ENCODE measurements around the gene CABP2.

DNA sequence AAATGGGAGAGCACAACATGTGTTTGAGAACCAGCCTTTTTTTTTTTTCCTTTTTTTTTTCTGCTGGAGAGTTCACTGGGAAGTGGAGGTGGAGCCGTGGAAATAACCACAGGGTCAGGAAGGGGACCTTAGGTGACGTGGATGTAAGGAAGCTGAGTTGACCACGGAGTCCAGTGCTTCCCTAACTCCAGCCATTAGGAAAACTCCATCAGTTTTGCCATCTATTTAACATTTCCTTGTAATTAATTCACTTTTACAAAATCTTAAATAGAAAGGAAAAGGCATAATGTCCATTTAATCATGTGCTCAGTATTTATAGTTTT, 13.3 kb downstream of the CABP2 start:
- TF ChIP-seq, protein P1, sequence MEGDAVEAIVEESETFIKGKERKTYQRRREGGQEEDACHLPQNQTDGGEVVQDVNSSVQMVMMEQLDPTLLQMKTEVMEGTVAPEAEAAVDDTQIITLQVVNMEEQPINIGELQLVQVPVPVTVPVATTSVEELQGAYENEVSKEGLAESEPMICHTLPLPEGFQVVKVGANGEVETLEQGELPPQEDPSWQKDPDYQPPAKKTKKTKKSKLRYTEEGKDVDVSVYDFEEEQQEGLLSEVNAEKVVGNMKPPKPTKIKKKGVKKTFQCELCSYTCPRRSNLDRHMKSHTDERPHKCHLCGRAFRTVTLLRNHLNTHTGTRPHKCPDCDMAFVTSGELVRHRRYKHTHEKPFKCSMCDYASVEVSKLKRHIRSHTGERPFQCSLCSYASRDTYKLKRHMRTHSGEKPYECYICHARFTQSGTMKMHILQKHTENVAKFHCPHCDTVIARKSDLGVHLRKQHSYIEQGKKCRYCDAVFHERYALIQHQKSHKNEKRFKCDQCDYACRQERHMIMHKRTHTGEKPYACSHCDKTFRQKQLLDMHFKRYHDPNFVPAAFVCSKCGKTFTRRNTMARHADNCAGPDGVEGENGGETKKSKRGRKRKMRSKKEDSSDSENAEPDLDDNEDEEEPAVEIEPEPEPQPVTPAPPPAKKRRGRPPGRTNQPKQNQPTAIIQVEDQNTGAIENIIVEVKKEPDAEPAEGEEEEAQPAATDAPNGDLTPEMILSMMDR (IDR thresholded peaks at IDR 0.05), result no peak
- TF ChIP-seq GABPA (IDR thresholded peaks at IDR 0.05; ENCODE audit: low read depth) (no peak), FOXJ3 (CRISPR knock-in tag; IDR thresholded peaks at IDR 0.05) (no peak), NRF1 (IDR thresholded peaks at IDR 0.05; ENCODE audit: low read depth, low read length) (no peak), EP300 (IDR thresholded peaks at IDR 0.05; ENCODE audit: borderline replicate concordance in 1 of 2, low read depth in 1 of 2, low read length in 1 of 2) (no peak), RAD21 (IDR thresholded peaks at IDR 0.05; ENCODE audit: low read length) (no peak), POLR2AphosphoS5 (IDR thresholded peaks at IDR 0.05; ENCODE audit: low read depth, low read length) (no peak)
- TF ChIP-seq, protein P2, sequence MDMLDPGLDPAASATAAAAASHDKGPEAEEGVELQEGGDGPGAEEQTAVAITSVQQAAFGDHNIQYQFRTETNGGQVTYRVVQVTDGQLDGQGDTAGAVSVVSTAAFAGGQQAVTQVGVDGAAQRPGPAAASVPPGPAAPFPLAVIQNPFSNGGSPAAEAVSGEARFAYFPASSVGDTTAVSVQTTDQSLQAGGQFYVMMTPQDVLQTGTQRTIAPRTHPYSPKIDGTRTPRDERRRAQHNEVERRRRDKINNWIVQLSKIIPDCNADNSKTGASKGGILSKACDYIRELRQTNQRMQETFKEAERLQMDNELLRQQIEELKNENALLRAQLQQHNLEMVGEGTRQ (IDR thresholded peaks at IDR 0.05; ENCODE audit: borderline replicate concordance, low read depth, low read length), result no peak
- TF ChIP-seq, protein P3, sequence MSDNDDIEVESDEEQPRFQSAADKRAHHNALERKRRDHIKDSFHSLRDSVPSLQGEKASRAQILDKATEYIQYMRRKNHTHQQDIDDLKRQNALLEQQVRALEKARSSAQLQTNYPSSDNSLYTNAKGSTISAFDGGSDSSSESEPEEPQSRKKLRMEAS (IDR thresholded peaks at IDR 0.05; ENCODE audit: low read depth), result no peak
- TF ChIP-seq, protein P4, sequence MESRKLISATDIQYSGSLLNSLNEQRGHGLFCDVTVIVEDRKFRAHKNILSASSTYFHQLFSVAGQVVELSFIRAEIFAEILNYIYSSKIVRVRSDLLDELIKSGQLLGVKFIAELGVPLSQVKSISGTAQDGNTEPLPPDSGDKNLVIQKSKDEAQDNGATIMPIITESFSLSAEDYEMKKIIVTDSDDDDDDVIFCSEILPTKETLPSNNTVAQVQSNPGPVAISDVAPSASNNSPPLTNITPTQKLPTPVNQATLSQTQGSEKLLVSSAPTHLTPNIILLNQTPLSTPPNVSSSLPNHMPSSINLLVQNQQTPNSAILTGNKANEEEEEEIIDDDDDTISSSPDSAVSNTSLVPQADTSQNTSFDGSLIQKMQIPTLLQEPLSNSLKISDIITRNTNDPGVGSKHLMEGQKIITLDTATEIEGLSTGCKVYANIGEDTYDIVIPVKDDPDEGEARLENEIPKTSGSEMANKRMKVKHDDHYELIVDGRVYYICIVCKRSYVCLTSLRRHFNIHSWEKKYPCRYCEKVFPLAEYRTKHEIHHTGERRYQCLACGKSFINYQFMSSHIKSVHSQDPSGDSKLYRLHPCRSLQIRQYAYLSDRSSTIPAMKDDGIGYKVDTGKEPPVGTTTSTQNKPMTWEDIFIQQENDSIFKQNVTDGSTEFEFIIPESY (IDR thresholded peaks at IDR 0.05; ENCODE audit: borderline replicate concordance, low read depth), result no peak
